WTC11 (cell line): ENCODE data around the gene KHDRBS1. TPM values are rescaled to one million over a fixed set of nuclear protein-coding genes. Genes with fewer than 3 reads are reported as not detected.

Experiments used
- ATAC-seq: fragments of 200-7000 bp; cut with Tn5 transposase; 2 replicates; pipeline ENCODE4 v1.10.0; 2021; ENCODE audit warnings: mild to moderate bottlenecking, moderate library complexity
- CTCF ChIA-PET: fragments of 300-600 bp; sonication (Branson Sonifier 250); formaldehyde crosslinking; loops from one replicate; lab custom pipeline; 2021; ENCODE audit warnings: antibody characterized with exemption; lab: Charles Lee
- POLR2A ChIA-PET: fragments of 350-600 bp; sonication (Branson Sonifier 250); formaldehyde crosslinking; loops from one replicate; lab custom pipeline; 2021; ENCODE audit warnings: antibody characterized with exemption; lab: Charles Lee
- DNase-seq: peaks from one replicate; pipeline ENCODE4 v3.0.0; 2021; ENCODE audit warnings: low spot score
- H3K27ac Mint-ChIP-seq: 2 replicates; pipeline ENCODE4 v1.8.0; 2021; ENCODE audit warnings: mixed read lengths
- H3K27me3 Mint-ChIP-seq: 2 replicates; pipeline ENCODE4 v1.8.0; 2021; ENCODE audit warnings: low read depth, mild to moderate bottlenecking, moderate library complexity, mixed read lengths
- H3K36me3 Mint-ChIP-seq: 2 replicates; pipeline ENCODE4 v1.8.0; 2021; ENCODE audit warnings: mixed read lengths
- H3K4me1 Mint-ChIP-seq: 2 replicates; pipeline ENCODE4 v1.8.0; 2022; ENCODE audit warnings: mixed read lengths
- H3K4me3 Mint-ChIP-seq: 2 replicates; pipeline ENCODE4 v1.8.0; 2021; ENCODE audit warnings: mild to moderate bottlenecking, moderate library complexity, mixed read lengths
- H3K9me3 Mint-ChIP-seq: 2 replicates; pipeline ENCODE4 v1.8.0; 2021; ENCODE audit warnings: mixed read lengths
- ARID4B ChIP-seq: sonication (generic); formaldehyde crosslinking; IDR thresholded peaks from 2 replicates; pipeline ENCODE4 v1.8.0; 2023; ENCODE audit warnings: missing genetic modification reagents, mild to moderate bottlenecking, borderline replicate concordance
- ELF4 ChIP-seq: sonication (generic); formaldehyde crosslinking; IDR thresholded peaks from 2 replicates; pipeline ENCODE4 v1.8.1; 2022; ENCODE audit warnings: low read depth, mild to moderate bottlenecking, moderate library complexity, missing genetic modification reagents
- FOXP1 ChIP-seq: sonication (generic); formaldehyde crosslinking; IDR thresholded peaks from 2 replicates; pipeline ENCODE4 v1.8.0; 2022; ENCODE audit warnings: missing genetic modification reagents, mild to moderate bottlenecking, moderate library complexity, borderline replicate concordance
- JAZF1 ChIP-seq: fragments of 250-450 bp; sonication (Bioruptor Pico); IDR thresholded peaks from 2 replicates; pipeline ENCODE4 v1.9.0; 2021; ENCODE audit warnings: moderate library complexity, mild to moderate bottlenecking, inconsistent platforms
- JUN ChIP-seq: sonication (generic); formaldehyde crosslinking; IDR thresholded peaks from 2 replicates; pipeline ENCODE4 v1.8.0; 2023; ENCODE audit warnings: mild to moderate bottlenecking, missing genetic modification reagents
- MLX ChIP-seq: sonication (generic); formaldehyde crosslinking; IDR thresholded peaks from 2 replicates; pipeline ENCODE4 v1.8.1; 2023; ENCODE audit warnings: mild to moderate bottlenecking, missing genetic modification reagents, moderate library complexity
- MYBL2 ChIP-seq: sonication (generic); formaldehyde crosslinking; IDR thresholded peaks from 2 replicates; pipeline ENCODE4 v1.8.1; 2023; ENCODE audit warnings: mild to moderate bottlenecking, moderate library complexity, missing genetic modification reagents
- NFATC4 ChIP-seq: fragments of 250-450 bp; sonication (Bioruptor Pico); IDR thresholded peaks from 2 replicates; pipeline ENCODE4 v1.9.0; 2021; ENCODE audit warnings: mild to moderate bottlenecking
- NR1H2 ChIP-seq: sonication (generic); formaldehyde crosslinking; IDR thresholded peaks from 2 replicates; pipeline ENCODE4 v1.9.0; 2021; ENCODE audit warnings: mild to moderate bottlenecking, moderate library complexity, missing genetic modification reagents
- NR2C2 ChIP-seq: sonication (generic); formaldehyde crosslinking; IDR thresholded peaks from 2 replicates; pipeline ENCODE4 v1.8.0; 2022; ENCODE audit warnings: mild to moderate bottlenecking, missing genetic modification reagents
- OVOL2 ChIP-seq: fragments of 250-450 bp; sonication (Bioruptor Pico); IDR thresholded peaks from 2 replicates; pipeline ENCODE4 v1.9.0; 2021; ENCODE audit warnings: mild to moderate bottlenecking, borderline replicate concordance
- PRRX2 ChIP-seq: fragments of 250-450 bp; sonication (Bioruptor Pico); IDR thresholded peaks from 2 replicates; pipeline ENCODE4 v1.8.0; 2021; ENCODE audit warnings: mild to moderate bottlenecking
- SMAD4 ChIP-seq: sonication (generic); formaldehyde crosslinking; IDR thresholded peaks from 2 replicates; pipeline ENCODE4 v1.8.0; 2022; ENCODE audit warnings: mild to moderate bottlenecking, missing genetic modification reagents
- SOX15 ChIP-seq: fragments of 250-450 bp; sonication (Bioruptor Pico); IDR thresholded peaks from 2 replicates; pipeline ENCODE4 v1.9.0; 2021; ENCODE audit warnings: mild to moderate bottlenecking
- SP1 ChIP-seq: sonication (generic); formaldehyde crosslinking; conservative IDR thresholded peaks from 2 replicates; pipeline ENCODE4 v1.8.1; 2022; ENCODE audit warnings: missing genetic modification reagents
- STAT6 ChIP-seq: sonication (generic); formaldehyde crosslinking; conservative IDR thresholded peaks from 2 replicates; pipeline ENCODE4 v1.8.1; 2023; ENCODE audit warnings: mild to moderate bottlenecking, low read depth, missing genetic modification reagents, moderate library complexity
- TEAD1 ChIP-seq: sonication (generic); formaldehyde crosslinking; IDR thresholded peaks from 2 replicates; pipeline ENCODE4 v1.8.0; 2022; ENCODE audit warnings: mild to moderate bottlenecking, missing genetic modification reagents
- TEAD4 ChIP-seq: sonication (generic); formaldehyde crosslinking; IDR thresholded peaks from 2 replicates; pipeline ENCODE4 v1.8.0; 2022; ENCODE audit warnings: mild to moderate bottlenecking, missing genetic modification reagents
- USF2 ChIP-seq: sonication (generic); formaldehyde crosslinking; IDR thresholded peaks from 2 replicates; pipeline ENCODE4 v1.8.1; 2023; ENCODE audit warnings: mild to moderate bottlenecking, missing genetic modification reagents, moderate library complexity
- ZNF263 ChIP-seq: sonication (generic); formaldehyde crosslinking; IDR thresholded peaks from 2 replicates; pipeline ENCODE4 v1.8.1; 2022; ENCODE audit warnings: low read depth, mild to moderate bottlenecking, moderate library complexity, missing genetic modification reagents
- ZNF416 ChIP-seq: fragments of 250-450 bp; sonication (Bioruptor Pico); IDR thresholded peaks from 2 replicates; pipeline ENCODE4 v1.9.0; 2021; ENCODE audit warnings: mild to moderate bottlenecking, inconsistent platforms
- ZNF425 ChIP-seq: fragments of 250-450 bp; sonication (Bioruptor Pico); conservative IDR thresholded peaks from 2 replicates; pipeline ENCODE4 v1.9.0; 2021; ENCODE audit warnings: mild to moderate bottlenecking
- ZNF671 ChIP-seq: fragments of 250-450 bp; sonication (Bioruptor Pico); IDR thresholded peaks from 2 replicates; pipeline ENCODE4 v1.8.0; 2021; ENCODE audit warnings: mild to moderate bottlenecking
- total RNA-seq: library from RNA; stranded (reverse); gene quantifications from 3 replicates; pipeline ENCODE4 v1.2.3, GENCODE V29; 2021

KHDRBS1 gene
- total RNA-seq, 1 experiment from 2014 or later: 264 TPM

GRCh38 chr1:32077451-32077850 is 63.8 kb downstream of the KHDRBS1 start:
- H3K36me3 Mint-ChIP-seq: peaks cover 45% of the 10 kb centered on the region
- peaks cover 4% of the 10 kb centered on the region for H3K4me1 Mint-ChIP-seq
- H3K4me3 Mint-ChIP-seq: no peak overlapping the region
- 0 out of 2 replicates have a peak, but pooled peaks cover 3% of the 10 kb centered on the region for H3K9me3 Mint-ChIP-seq
- no peaks in the 10 kb centered on the region for H3K27me3 Mint-ChIP-seq
- ChIA-PET CTCF (no interaction called here), POLR2A (no interaction called here)
- no peak for DNase-seq
- H3K27ac Mint-ChIP-seq: no peak overlapping the region
- ATAC-seq: no peak
- TF ChIP-seq SMAD4 (CRISPR knock-in tag) (no peak), TEAD4 (CRISPR knock-in tag) (no peak), ELF4 (CRISPR knock-in tag) (no peak), TEAD1 (CRISPR knock-in tag) (no peak), USF2 (CRISPR knock-in tag) (no peak), ARID4B (CRISPR knock-in tag) (no peak), NFATC4 (CRISPR knock-in tag) (no peak), JAZF1 (no peak), FOXP1 (CRISPR knock-in tag) (no peak), ZNF263 (CRISPR knock-in tag) (no peak), MYBL2 (no peak), ZNF416 (CRISPR knock-in tag) (no peak), JUN (CRISPR knock-in tag) (no peak), ZNF671 (no peak), ZNF425 (CRISPR knock-in tag) (no peak), PRRX2 (CRISPR knock-in tag) (no peak)

- DNase-seq: no peak
- Mint-ChIP-seq H3K36me3 (peaks cover 63% of the 10 kb centered on the region), H3K4me3 (no peak overlapping the region), H3K4me1 (no peaks in the 10 kb centered on the region), H3K9me3 (0 out of 2 replicates have a peak, but pooled peaks cover 3% of the 10 kb centered on the region), H3K27me3 (no peaks in the 10 kb centered on the region), H3K27ac (no peak overlapping the region)
- CTCF ChIA-PET: interaction anchor here (1.1 to 4.0 kb wide), 2 partner anchors 9 to 16 kb away, joined by 6 to 34 read pairs; partner anchors contain the start of gene TMEM39B
- POLR2A ChIA-PET: no interaction called here
- no peak for ATAC-seq
- TF ChIP-seq NR1H2 (CRISPR knock-in tag) (no peak), OVOL2 (no peak), SP1 (no peak), JUN (CRISPR knock-in tag) (no peak), PRRX2 (CRISPR knock-in tag) (no peak), NR2C2 (no peak), SOX15 (CRISPR knock-in tag) (no peak), MYBL2 (no peak), USF2 (CRISPR knock-in tag) (no peak), STAT6 (CRISPR knock-in tag) (no peak), MLX (CRISPR knock-in tag) (no peak)
Observed at GRCh38 chr1:32082022-32082421, 68.4 kb downstream of the KHDRBS1 start.
